ENCODE data around the gene DDB1. TPM values are rescaled to one million over a fixed set of nuclear protein-coding genes. Genes with fewer than 3 reads are reported as not detected.

The DDB1 gene
- total RNA-seq, 1 experiment from 2014 or later, result 297 TPM

DNA sequence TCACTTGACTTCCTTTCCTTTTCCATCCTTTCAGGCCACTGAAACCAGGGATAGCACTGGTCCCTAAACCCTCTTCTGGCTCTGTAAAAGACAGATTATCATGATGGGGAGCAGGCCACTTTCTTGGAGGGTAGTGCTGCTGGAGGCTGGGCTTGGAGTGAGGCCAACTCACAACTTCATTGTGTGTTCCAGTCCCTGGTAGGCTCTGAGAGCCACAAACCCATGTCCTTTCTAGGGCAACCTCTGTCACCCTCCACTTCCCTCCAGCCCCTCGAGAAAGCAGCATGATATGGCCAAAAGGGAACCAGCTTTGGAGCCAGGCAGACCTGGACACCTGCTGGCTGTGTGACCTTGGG, 2.4 kb upstream of the DDB1 start:
- Histone ChIP-seq H2BK5ac (ENCODE audit: insufficient read length, low read length) (no peak overlapping the region), H3K56ac (ENCODE audit: insufficient read length, low read depth, low read length) (no peak overlapping the region), H2BK20ac (ENCODE audit: low read depth, low read length, poor library complexity, severe bottlenecking) (no peak overlapping the region), H3K14ac (ENCODE audit: insufficient read depth, low read length) (no peak overlapping the region), H3K4me2 (ENCODE audit: insufficient read depth, insufficient read length, low read length) (no peak overlapping the region), H4K20me1 (ENCODE audit: control insufficient read depth, insufficient read depth, insufficient read length) (no peaks in the 10 kb centered on the region), H2AFZ (ENCODE audit: low read length) (no peak overlapping the region), H4K91ac (ENCODE audit: insufficient read length, low read depth, low read length) (no peak overlapping the region), H3K79me2 (ENCODE audit: insufficient read depth, low read length) (peaks cover 18% of the 10 kb centered on the region), H3K23me2 (ENCODE audit: insufficient read length, low read depth, low read length, poor library complexity, severe bottlenecking) (peaks cover 13% of the 10 kb centered on the region), H4K8ac (replicated peaks; ENCODE audit: insufficient read length, low read depth, low read length) (no peak overlapping the region), H3K9me3 (ENCODE audit: control insufficient read depth, low read depth, low read length) (no peaks in the 10 kb centered on the region), H2BK15ac (ENCODE audit: low read depth, low read length) (no peak overlapping the region), H2AK5ac (ENCODE audit: insufficient read length, low read length) (no peak overlapping the region), H3K27ac (ENCODE audit: insufficient read length, low read depth, low read length) (no peak overlapping the region), H4K5ac (ENCODE audit: insufficient read length, low read depth, low read length) (no peak overlapping the region), H3K23ac (ENCODE audit: insufficient read length, low read depth, low read length) (no peak overlapping the region), H2BK120ac (ENCODE audit: low read depth, low read length, poor library complexity, severe bottlenecking) (no peak overlapping the region), H3K18ac (ENCODE audit: insufficient read length, low read depth, low read length) (no peak overlapping the region), H3K27me3 (ENCODE audit: insufficient read depth, low read length) (no peaks in the 10 kb centered on the region), H3K9ac (ENCODE audit: extremely low read depth, insufficient read length, low read length) (peak overlapping the region; percentile 34), H2BK12ac (ENCODE audit: insufficient read length, low read depth, low read length) (no peak overlapping the region), H3K4ac (ENCODE audit: low read depth, low read length) (no peak overlapping the region), H3K4me1 (ENCODE audit: insufficient read depth, low read length) (peaks cover 5% of the 10 kb centered on the region), H3T11ph (ENCODE audit: low read length) (no peak overlapping the region), H3K79me1 (ENCODE audit: insufficient read depth, low read depth, low read length, poor library complexity, severe bottlenecking) (no peaks in the 10 kb centered on the region)
- Mint-ChIP-seq H3K4me3 (no peak overlapping the region), H3K9me3 (no peaks in the 10 kb centered on the region; a peak in 1 of 5 replicates), H3K4me1 (peaks cover 39 to 45% of the 10 kb centered on the region in 2 experiments), H3K27me3 (ENCODE audit: low read depth) (no peaks in the 10 kb centered on the region), H3K27ac (peak overlapping the region; percentile 61 to 87 (median 79); a peak in 5 of 7 replicates), H3K36me3 (ENCODE audit: insufficient read depth in 1 of 3, low read depth in 3 of 3) (peaks cover 7 to 32% (median 24%) of the 10 kb centered on the region in 3 experiments; a peak in 6 of 7 replicates)
- no peak for DNase-seq
- TF ChIP-seq CTCF (conservative IDR thresholded peaks at IDR 0.05), result no peak
- no CpG with 5 or more reads among the region's 1 CpG for WGBS (ENCODE audit: extremely low coverage, insufficient read length, low lambda C conversion rate)
